GM12878 (cell line): ENCODE results near the gene FNDC3B. TPM values are rescaled to one million over a fixed set of nuclear protein-coding genes. Genes with fewer than 3 reads are reported as not detected.

ENCODE experiments used
- ATAC-seq: fragments of 200-7000 bp; cut with Tn5 transposase; 3 replicates; pipeline ENCODE4 v1.9.1; 2020; ENCODE audit warnings: mild to moderate bottlenecking, moderate library complexity
- BruUV-seq: library from RNA; stranded (reverse); fragments of 400-500 nt; replicated peaks from 2 replicates; lab custom pipeline; 2021; lab: Mats Ljungman, UMichigan
- CTCF ChIA-PET: fragments of 300-600 bp; sonication (Branson Sonifier 250); formaldehyde crosslinking; extraction: SDS; loops from one replicate; lab custom pipeline; 2021; ENCODE audit warnings: inconsistent platforms; lab: Yijun Ruan, JAX
- POLR2A ChIA-PET: fragments of 350-600 bp; formaldehyde crosslinking; extraction: SDS; loops from one replicate; lab custom pipeline; 2021; ENCODE audit warnings: inconsistent platforms; lab: Charles Lee
- RAD21 ChIA-PET: fragments of 300-600 bp; sonication (Branson Sonifier 250); formaldehyde crosslinking; loops from one replicate; lab custom pipeline; 2023; ENCODE audit warnings: antibody characterized with exemption; ENCODE audit not compliant: unreplicated experiment; lab: Charles Lee
- SMC1A ChIA-PET: fragments of 300-600 bp; sonication (Branson Sonifier 250); formaldehyde crosslinking; loops from one replicate; lab custom pipeline; 2023; ENCODE audit not compliant: unreplicated experiment, uncharacterized antibody; lab: Charles Lee
- DNase-seq: peaks from one replicate; pipeline ENCODE4 v3.0.0-alpha.2; 2011; ENCODE audit warnings: low read depth, low spot score
- FAIRE-seq: peaks from 3 replicates; lab custom pipeline; 2011; peaks lifted over from hg19 to GRCh38; lab: Jason Lieb, UNC
- H2AFZ ChIP-seq: 2 replicates; pipeline ENCODE4 v1.6.0; 2011; ENCODE audit warnings: low read depth, low read length, control low read depth; ENCODE audit not compliant: control insufficient read depth
- H3K27ac ChIP-seq: 2 replicates; pipeline ENCODE4 v1.5.1; 2011; ENCODE audit warnings: control low read depth; ENCODE audit not compliant: control insufficient read depth, insufficient read depth
- H3K27me3 ChIP-seq, 2 experiments: replicated peaks in 1 of 2; 2 replicates each; pipeline versions ENCODE4 v1.6.0 to v1.6.1; 2011; ENCODE audit warnings: low read length in 1 of 2; ENCODE audit not compliant: control insufficient read depth in 2 of 2, insufficient read depth in 2 of 2
- H3K36me3 ChIP-seq, 2 experiments: 2 replicates each; pipeline ENCODE4 v1.5.1; 2011; ENCODE audit warnings: low read length in 1 of 2; ENCODE audit not compliant: control insufficient read depth in 2 of 2, insufficient read depth in 2 of 2
- H3K4me1 ChIP-seq: 2 replicates; pipeline ENCODE4 v1.6.1; 2011; ENCODE audit warnings: mild to moderate bottlenecking, low read length, moderate library complexity, mixed read lengths; ENCODE audit not compliant: control insufficient read depth, insufficient read depth
- H3K4me2 ChIP-seq: 2 replicates; pipeline ENCODE4 v1.6.0; 2011; ENCODE audit warnings: control low read depth; ENCODE audit not compliant: control insufficient read depth, insufficient read depth
- H3K4me3 ChIP-seq: fragments of 200-600 bp; sonication (generic); 2 replicates; pipeline ENCODE4 v1.5.1; 2016
- H3K79me2 ChIP-seq: 2 replicates; pipeline ENCODE4 v1.6.0; 2011; ENCODE audit warnings: low read length; ENCODE audit not compliant: control insufficient read depth, insufficient read depth
- H3K9ac ChIP-seq: 2 replicates; pipeline ENCODE4 v1.8.0; 2011; ENCODE audit warnings: low read length, control low read depth, mixed read lengths; ENCODE audit not compliant: control insufficient read depth, insufficient read depth
- H3K9me3 ChIP-seq: replicated peaks from 3 replicates; pipeline ENCODE4 v1.5.1; 2011; ENCODE audit warnings: mild to moderate bottlenecking, low read length; ENCODE audit not compliant: control insufficient read depth, insufficient read depth
- H4K20me1 ChIP-seq: 2 replicates; pipeline ENCODE4 v1.6.0; 2011; ENCODE audit not compliant: control insufficient read depth, insufficient read depth
- MEF2A ChIP-seq: IDR thresholded peaks from 2 replicates; pipeline ENCODE4 v1.6.1; 2011; ENCODE audit warnings: low read depth, mild to moderate bottlenecking, low read length, moderate library complexity; ENCODE audit not compliant: insufficient read depth
- MTA3 ChIP-seq: IDR thresholded peaks from 2 replicates; pipeline ENCODE4 v1.6.1; 2012; ENCODE audit warnings: low read length, inconsistent platforms, borderline replicate concordance
- NFIC ChIP-seq: IDR thresholded peaks from 2 replicates; pipeline ENCODE4 v1.6.1; 2012; ENCODE audit warnings: low read depth, mild to moderate bottlenecking, inconsistent platforms, low read length, moderate library complexity
- NR2F1 ChIP-seq: fragments of 450-650 bp; conservative IDR thresholded peaks from 2 replicates; pipeline ENCODE4 v1.6.1; 2017; ENCODE audit warnings: mild to moderate bottlenecking
- RAD21 ChIP-seq: IDR thresholded peaks from 2 replicates; pipeline ENCODE4 v1.6.1; 2011; ENCODE audit warnings: mild to moderate bottlenecking, low read depth, low read length, moderate library complexity; ENCODE audit not compliant: insufficient read depth
- SREBF2 ChIP-seq: IDR thresholded peaks from 2 replicates; pipeline ENCODE4 v1.6.1; 2012; ENCODE audit warnings: mild to moderate bottlenecking, low read length
- SUZ12 ChIP-seq: fragments of 200-600 bp; sonication (generic); IDR thresholded peaks from one replicate; pipeline ENCODE4 v1.6.1; 2018; ENCODE audit warnings: antibody characterized with exemption, mild to moderate bottlenecking; ENCODE audit not compliant: unreplicated experiment
- WGBS: methylation state at CpG from one replicate; pipeline ENCODE4 v1.1.6; 2016; ENCODE audit warnings: low lambda C conversion rate; ENCODE audit not compliant: insufficient replicate concordance, insufficient coverage; ENCODE audit errors: missing lambda C conversion rate; 5-methylcytosine and 5-hydroxymethylcytosine counted together
- in situ Hi-C: fragments of 300-500 bp; cut with MboI; formaldehyde crosslinking; loops from 9 replicates; pipeline ENCODE4 v1.14.3; 2018; ENCODE audit warnings: mixed read lengths
- intact Hi-C: fragments of 100-400 bp; cut with micrococcal nuclease; formaldehyde crosslinking; loops from one replicate; pipeline ENCODE4 v1.14.2; 2022; ENCODE audit not compliant: unreplicated experiment
- polyA plus RNA-seq, 11 experiments: library from polyadenylated mRNA; depleted of rRNA in 4 of 11; unstranded in 6 of 11; stranded (reverse) in 5 of 11; fragments of >200 nt; fragmentation: Nextera tagmentation in 4 of 11; fragmentation: Illumina TruSeq in 1 of 11; extraction: Ambion mirVana in 4 of 11; extraction: Trizol in 1 of 11; gene quantifications; 1 replicate in 1 of 11; 2 replicates in 10 of 11; pipeline versions ENCODE4 v1.2.1 to v1.2.3, GENCODE V29; 2011 to 2016; ENCODE audit warnings: inconsistent platforms in 2 of 11, missing spikeins in 2 of 11, low read depth in 1 of 11
- total RNA-seq, 4 experiments: library from RNA; depleted of rRNA in 3 of 4; stranded (reverse); fragments of >200 nt in 3 of 4; fragmentation: Illumina TruSeq in 1 of 4; extraction: Trizol in 1 of 4; gene quantifications; 2 replicates each; pipeline versions ENCODE4 v1.2.1 to v1.2.3, GENCODE V29; 2013 to 2021
- TF ChIP-seq, protein P1 (sequence below), 3 experiments: IDR thresholded peaks in 2 of 3; conservative IDR thresholded peaks in 1 of 3; 2 replicates each; pipeline ENCODE4 v1.5.1; 2011; ENCODE audit warnings: low read depth in 3 of 3, low read length in 3 of 3, mild to moderate bottlenecking in 3 of 3, control low read depth in 2 of 3, moderate library complexity in 2 of 3, inconsistent platforms in 1 of 3, mixed read lengths in 1 of 3; ENCODE audit not compliant: control insufficient read depth in 2 of 3, insufficient read depth in 1 of 3; ENCODE audit errors: extremely low read depth in 1 of 3
- TF ChIP-seq, protein P2 (sequence below): IDR thresholded peaks from 2 replicates; pipeline ENCODE4 v1.6.1; 2012; ENCODE audit warnings: low read length, inconsistent platforms
- TF ChIP-seq, protein P3 (sequence below): fragments of 450-650 bp; formaldehyde crosslinking; IDR thresholded peaks from 2 replicates; pipeline ENCODE4 v1.4.0; 2020; ENCODE audit warnings: mild to moderate bottlenecking, moderate library complexity
- TF ChIP-seq, protein P4 (sequence below): fragments of 450-650 bp; IDR thresholded peaks from 2 replicates; pipeline ENCODE4 v1.6.1; 2017; ENCODE audit warnings: mild to moderate bottlenecking, low read depth, inconsistent platforms; ENCODE audit not compliant: poor library complexity, severe bottlenecking

The FNDC3B gene
- total and polyA plus RNA-seq, 10 of the 15 experiments (the other 5 are each of a cell fraction or from before 2014, with no cell fraction given) = 7.9 to 35.0 (median 18.5) TPM

DNA sequence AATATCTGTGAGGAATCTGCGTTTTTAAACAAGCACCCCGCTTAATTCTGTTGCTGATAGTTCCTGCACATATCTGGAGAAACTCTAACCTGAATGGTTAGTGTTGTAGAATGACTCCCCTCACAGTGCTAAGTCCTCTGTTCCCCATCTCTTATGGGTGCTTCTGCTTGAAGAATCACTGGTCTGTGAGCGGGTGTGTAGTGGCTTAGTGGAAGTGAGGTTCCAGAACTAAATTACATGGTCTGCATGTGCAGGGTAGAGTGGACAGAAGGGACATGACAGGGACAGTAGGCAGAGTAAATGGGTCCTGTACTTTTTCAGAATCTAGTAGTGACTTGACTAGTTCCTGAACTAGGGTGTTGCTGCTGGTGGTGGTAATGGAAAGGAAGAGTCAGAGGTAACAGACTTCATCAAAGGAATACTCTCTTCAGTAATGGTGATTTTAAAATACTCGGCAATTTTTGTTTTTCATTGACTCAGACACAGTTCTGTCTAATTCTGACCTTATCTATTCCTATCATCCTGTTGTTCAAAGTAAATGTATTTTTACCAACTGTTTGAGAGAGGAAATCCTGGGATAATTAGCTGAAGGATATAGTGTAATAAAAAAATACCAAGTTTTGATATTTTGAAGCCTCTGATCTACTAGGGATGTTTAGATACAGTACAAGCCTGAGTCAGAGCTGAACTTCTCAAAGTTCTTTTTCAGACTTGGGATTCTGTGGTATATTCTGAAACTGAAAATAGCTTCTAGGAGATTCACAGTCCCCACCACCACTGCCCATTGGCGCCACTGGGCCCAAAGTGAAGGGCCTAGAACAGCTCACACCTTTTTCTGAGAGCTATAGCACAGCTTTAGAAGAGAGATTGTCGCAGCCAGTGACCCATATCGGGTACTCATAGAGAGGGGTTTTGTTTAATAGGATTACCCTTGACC is 55.5 kb downstream of the FNDC3B start:
- no TSS peak for BruUV-seq
- no peaks in the 10 kb centered on the region for H3K9me3 ChIP-seq
- TF ChIP-seq SREBF2 = no peak
- TF ChIP-seq NR2F1 = 0 out of 2 replicates have a peak, but pooled peaks have one; percentile 29
- no peak for TF ChIP-seq SUZ12
- TF ChIP-seq, protein P1, sequence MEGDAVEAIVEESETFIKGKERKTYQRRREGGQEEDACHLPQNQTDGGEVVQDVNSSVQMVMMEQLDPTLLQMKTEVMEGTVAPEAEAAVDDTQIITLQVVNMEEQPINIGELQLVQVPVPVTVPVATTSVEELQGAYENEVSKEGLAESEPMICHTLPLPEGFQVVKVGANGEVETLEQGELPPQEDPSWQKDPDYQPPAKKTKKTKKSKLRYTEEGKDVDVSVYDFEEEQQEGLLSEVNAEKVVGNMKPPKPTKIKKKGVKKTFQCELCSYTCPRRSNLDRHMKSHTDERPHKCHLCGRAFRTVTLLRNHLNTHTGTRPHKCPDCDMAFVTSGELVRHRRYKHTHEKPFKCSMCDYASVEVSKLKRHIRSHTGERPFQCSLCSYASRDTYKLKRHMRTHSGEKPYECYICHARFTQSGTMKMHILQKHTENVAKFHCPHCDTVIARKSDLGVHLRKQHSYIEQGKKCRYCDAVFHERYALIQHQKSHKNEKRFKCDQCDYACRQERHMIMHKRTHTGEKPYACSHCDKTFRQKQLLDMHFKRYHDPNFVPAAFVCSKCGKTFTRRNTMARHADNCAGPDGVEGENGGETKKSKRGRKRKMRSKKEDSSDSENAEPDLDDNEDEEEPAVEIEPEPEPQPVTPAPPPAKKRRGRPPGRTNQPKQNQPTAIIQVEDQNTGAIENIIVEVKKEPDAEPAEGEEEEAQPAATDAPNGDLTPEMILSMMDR (IDR thresholded peaks at IDR 0.05 in 2 of 3, conservative IDR thresholded peaks at IDR 0.05 in 1 of 3; ENCODE audit: control insufficient read depth in 2 of 3, extremely low read depth in 1 of 3, insufficient read depth in 1 of 3, low read depth in 3 of 3, low read length in 3 of 3) = peak; percentile 8 to 31 (median 29); a peak in 4 of 6 replicates
- TF ChIP-seq RAD21 = peak; percentile 44
- peak; percentile 79 for TF ChIP-seq NFIC
- TF ChIP-seq, protein P2, sequence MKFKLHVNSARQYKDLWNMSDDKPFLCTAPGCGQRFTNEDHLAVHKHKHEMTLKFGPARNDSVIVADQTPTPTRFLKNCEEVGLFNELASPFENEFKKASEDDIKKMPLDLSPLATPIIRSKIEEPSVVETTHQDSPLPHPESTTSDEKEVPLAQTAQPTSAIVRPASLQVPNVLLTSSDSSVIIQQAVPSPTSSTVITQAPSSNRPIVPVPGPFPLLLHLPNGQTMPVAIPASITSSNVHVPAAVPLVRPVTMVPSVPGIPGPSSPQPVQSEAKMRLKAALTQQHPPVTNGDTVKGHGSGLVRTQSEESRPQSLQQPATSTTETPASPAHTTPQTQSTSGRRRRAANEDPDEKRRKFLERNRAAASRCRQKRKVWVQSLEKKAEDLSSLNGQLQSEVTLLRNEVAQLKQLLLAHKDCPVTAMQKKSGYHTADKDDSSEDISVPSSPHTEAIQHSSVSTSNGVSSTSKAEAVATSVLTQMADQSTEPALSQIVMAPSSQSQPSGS = peak; percentile 70; the same call in 1 of the 2 replicates
- TF ChIP-seq, protein P3, sequence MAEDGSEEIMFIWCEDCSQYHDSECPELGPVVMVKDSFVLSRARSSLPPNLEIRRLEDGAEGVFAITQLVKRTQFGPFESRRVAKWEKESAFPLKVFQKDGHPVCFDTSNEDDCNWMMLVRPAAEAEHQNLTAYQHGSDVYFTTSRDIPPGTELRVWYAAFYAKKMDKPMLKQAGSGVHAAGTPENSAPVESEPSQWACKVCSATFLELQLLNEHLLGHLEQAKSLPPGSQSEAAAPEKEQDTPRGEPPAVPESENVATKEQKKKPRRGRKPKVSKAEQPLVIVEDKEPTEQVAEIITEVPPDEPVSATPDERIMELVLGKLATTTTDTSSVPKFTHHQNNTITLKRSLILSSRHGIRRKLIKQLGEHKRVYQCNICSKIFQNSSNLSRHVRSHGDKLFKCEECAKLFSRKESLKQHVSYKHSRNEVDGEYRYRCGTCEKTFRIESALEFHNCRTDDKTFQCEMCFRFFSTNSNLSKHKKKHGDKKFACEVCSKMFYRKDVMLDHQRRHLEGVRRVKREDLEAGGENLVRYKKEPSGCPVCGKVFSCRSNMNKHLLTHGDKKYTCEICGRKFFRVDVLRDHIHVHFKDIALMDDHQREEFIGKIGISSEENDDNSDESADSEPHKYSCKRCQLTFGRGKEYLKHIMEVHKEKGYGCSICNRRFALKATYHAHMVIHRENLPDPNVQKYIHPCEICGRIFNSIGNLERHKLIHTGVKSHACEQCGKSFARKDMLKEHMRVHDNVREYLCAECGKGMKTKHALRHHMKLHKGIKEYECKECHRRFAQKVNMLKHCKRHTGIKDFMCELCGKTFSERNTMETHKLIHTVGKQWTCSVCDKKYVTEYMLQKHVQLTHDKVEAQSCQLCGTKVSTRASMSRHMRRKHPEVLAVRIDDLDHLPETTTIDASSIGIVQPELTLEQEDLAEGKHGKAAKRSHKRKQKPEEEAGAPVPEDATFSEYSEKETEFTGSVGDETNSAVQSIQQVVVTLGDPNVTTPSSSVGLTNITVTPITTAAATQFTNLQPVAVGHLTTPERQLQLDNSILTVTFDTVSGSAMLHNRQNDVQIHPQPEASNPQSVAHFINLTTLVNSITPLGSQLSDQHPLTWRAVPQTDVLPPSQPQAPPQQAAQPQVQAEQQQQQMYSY (CRISPR knock-in tag) = no peak
- peak; percentile 67 for TF ChIP-seq MEF2A
- TF ChIP-seq, protein P4, sequence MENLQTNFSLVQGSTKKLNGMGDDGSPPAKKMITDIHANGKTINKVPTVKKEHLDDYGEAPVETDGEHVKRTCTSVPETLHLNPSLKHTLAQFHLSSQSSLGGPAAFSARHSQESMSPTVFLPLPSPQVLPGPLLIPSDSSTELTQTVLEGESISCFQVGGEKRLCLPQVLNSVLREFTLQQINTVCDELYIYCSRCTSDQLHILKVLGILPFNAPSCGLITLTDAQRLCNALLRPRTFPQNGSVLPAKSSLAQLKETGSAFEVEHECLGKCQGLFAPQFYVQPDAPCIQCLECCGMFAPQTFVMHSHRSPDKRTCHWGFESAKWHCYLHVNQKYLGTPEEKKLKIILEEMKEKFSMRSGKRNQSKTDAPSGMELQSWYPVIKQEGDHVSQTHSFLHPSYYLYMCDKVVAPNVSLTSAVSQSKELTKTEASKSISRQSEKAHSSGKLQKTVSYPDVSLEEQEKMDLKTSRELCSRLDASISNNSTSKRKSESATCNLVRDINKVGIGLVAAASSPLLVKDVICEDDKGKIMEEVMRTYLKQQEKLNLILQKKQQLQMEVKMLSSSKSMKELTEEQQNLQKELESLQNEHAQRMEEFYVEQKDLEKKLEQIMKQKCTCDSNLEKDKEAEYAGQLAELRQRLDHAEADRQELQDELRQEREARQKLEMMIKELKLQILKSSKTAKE = peak; percentile 52
- TF ChIP-seq MTA3 = peak; percentile 82; the same call in 1 of the 2 replicates

More for the DNA sequence above, 55.5 kb downstream of the FNDC3B start:
- peak overlapping the region; percentile 21 for H3K4me2 ChIP-seq
- peak overlapping the region; percentile 54 for H3K27ac ChIP-seq
- in situ Hi-C loops = no loop called here
- ATAC-seq (peak; percentile 96), DNase-seq (peak; percentile 62), FAIRE-seq (peak; percentile 64)
- no peaks in the 10 kb centered on the region for H3K27me3 ChIP-seq
- ChIA-PET POLR2A (interaction anchor here (0.7 to 1.5 kb wide), 6 partner anchors 9 to 123 kb away, joined by 3 to 4 read pairs (median 3); no protein-coding TSS in a partner anchor), CTCF (interaction anchor here (0.7 to 1.1 kb wide), 10 partner anchors 9 to 238 kb away, joined by 3 to 4 read pairs (median 3); no protein-coding TSS in a partner anchor), RAD21 (interaction anchor here (0.5 to 1.8 kb wide), 13 partner anchors 9 to 237 kb away, joined by 3 to 13 read pairs (median 3); no protein-coding TSS in a partner anchor), SMC1A (interaction anchor here (0.7 to 15.1 kb wide), 19 partner anchors 8 to 237 kb away, joined by 3 to 169 read pairs (median 4); no protein-coding TSS in a partner anchor)
- H3K79me2 ChIP-seq = peaks cover 45% of the 10 kb centered on the region
- WGBS = 61% methylated on average over 7 of the region's 7 CpGs
- H3K9ac ChIP-seq = no peak overlapping the region; the same call in 1 of the 2 replicates
- peaks cover 35% of the 10 kb centered on the region for H3K4me1 ChIP-seq
- no peaks in the 10 kb centered on the region; a peak in 3 of 4 replicates for H3K36me3 ChIP-seq
- intact Hi-C loops = loop anchor here (2.0 to 10.0 kb wide), 2 partner anchors 32 to 1840 kb away; no protein-coding TSS in a partner anchor
- no peak overlapping the region for H2AFZ ChIP-seq
- no peaks in the 10 kb centered on the region for H4K20me1 ChIP-seq
- no peak overlapping the region for H3K4me3 ChIP-seq
